ENCODE measurements around the gene RP2.

DNA sequence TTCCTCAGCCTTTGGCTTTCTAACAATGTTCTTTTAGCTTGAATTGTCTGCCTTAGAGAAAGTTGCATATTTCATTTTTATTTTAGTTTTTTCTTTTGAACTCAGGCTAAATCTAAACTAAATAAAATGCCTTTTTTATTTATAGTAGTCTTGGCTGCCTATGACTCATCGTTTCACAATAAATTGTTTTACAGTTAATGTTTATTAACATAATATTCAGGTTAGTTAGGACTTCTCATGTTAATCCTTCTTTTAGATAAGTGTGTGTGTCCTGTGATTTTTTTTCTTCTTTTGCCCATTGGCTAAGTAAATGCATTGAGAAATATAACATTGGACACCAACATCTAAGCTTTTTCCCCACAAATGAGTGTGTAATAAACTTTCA lies 1.6 kb downstream of the RP2 start:
- TF ChIP-seq MIER1 (IDR thresholded peaks at IDR 0.05; ENCODE audit: low read depth) (no peak), ZBTB7A (IDR thresholded peaks at IDR 0.05; ENCODE audit: borderline replicate concordance, control insufficient read depth, low read depth, low read length) (no peak), ZFP30 (CRISPR knock-in tag; IDR thresholded peaks at IDR 0.05; ENCODE audit: borderline replicate concordance) (no peak), LARP7 (IDR thresholded peaks at IDR 0.05) (no peak), ZNF263 (CRISPR knock-in tag; IDR thresholded peaks at IDR 0.05; ENCODE audit: borderline replicate concordance) (no peak), YY1 (IDR thresholded peaks at IDR 0.05; ENCODE audit: borderline replicate concordance in 1 of 3, control insufficient read depth in 1 of 3, extremely low read depth in 1 of 3, insufficient read depth in 3 of 3, insufficient read length in 1 of 3, insufficient replicate concordance in 2 of 3, low read depth in 1 of 3, low read length in 2 of 3) (no peak), CREM (IDR thresholded peaks at IDR 0.05; ENCODE audit: low read depth) (no peak), SMAD1 (IDR thresholded peaks at IDR 0.05; ENCODE audit: low read depth, low read length, partially characterized antibody) (no peak)
- TF ChIP-seq, protein P1, sequence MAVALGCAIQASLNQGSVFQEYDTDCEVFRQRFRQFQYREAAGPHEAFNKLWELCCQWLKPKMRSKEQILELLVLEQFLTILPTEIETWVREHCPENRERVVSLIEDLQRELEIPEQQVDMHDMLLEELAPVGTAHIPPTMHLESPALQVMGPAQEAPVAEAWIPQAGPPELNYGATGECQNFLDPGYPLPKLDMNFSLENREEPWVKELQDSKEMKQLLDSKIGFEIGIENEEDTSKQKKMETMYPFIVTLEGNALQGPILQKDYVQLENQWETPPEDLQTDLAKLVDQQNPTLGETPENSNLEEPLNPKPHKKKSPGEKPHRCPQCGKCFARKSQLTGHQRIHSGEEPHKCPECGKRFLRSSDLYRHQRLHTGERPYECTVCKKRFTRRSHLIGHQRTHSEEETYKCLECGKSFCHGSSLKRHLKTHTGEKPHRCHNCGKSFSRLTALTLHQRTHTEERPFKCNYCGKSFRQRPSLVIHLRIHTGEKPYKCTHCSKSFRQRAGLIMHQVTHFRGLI (CRISPR knock-in tag; IDR thresholded peaks at IDR 0.05), result no peak
- TF ChIP-seq, protein P2, sequence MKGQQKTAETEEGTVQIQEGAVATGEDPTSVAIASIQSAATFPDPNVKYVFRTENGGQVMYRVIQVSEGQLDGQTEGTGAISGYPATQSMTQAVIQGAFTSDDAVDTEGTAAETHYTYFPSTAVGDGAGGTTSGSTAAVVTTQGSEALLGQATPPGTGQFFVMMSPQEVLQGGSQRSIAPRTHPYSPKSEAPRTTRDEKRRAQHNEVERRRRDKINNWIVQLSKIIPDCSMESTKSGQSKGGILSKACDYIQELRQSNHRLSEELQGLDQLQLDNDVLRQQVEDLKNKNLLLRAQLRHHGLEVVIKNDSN (CRISPR knock-in tag; IDR thresholded peaks at IDR 0.05), result no peak
- TF ChIP-seq, protein P3, sequence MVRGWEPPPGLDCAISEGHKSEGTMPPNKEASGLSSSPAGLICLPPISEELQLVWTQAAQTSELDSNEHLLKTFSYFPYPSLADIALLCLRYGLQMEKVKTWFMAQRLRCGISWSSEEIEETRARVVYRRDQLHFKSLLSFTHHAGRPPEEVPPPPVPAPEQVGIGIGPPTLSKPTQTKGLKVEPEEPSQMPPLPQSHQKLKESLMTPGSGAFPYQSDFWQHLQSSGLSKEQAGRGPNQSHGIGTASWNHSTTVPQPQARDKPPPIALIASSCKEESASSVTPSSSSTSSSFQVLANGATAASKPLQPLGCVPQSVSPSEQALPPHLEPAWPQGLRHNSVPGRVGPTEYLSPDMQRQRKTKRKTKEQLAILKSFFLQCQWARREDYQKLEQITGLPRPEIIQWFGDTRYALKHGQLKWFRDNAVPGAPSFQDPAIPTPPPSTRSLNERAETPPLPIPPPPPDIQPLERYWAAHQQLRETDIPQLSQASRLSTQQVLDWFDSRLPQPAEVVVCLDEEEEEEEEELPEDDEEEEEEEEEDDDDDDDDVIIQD (CRISPR knock-in tag; IDR thresholded peaks at IDR 0.05), result no peak
- TF ChIP-seq, protein P4, sequence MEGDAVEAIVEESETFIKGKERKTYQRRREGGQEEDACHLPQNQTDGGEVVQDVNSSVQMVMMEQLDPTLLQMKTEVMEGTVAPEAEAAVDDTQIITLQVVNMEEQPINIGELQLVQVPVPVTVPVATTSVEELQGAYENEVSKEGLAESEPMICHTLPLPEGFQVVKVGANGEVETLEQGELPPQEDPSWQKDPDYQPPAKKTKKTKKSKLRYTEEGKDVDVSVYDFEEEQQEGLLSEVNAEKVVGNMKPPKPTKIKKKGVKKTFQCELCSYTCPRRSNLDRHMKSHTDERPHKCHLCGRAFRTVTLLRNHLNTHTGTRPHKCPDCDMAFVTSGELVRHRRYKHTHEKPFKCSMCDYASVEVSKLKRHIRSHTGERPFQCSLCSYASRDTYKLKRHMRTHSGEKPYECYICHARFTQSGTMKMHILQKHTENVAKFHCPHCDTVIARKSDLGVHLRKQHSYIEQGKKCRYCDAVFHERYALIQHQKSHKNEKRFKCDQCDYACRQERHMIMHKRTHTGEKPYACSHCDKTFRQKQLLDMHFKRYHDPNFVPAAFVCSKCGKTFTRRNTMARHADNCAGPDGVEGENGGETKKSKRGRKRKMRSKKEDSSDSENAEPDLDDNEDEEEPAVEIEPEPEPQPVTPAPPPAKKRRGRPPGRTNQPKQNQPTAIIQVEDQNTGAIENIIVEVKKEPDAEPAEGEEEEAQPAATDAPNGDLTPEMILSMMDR (IDR thresholded peaks at IDR 0.05 in 2 of 3, conservative IDR thresholded peaks at IDR 0.05 in 1 of 3; ENCODE audit: insufficient read depth in 2 of 3, low read depth in 1 of 3, low read length in 3 of 3), result no peak

Measured in K562 (cell line).